HL-60 (cell line): ENCODE data around the gene NOCT.

Experiments
- DNase-seq, 2 experiments: peaks; one replicate each; pipeline ENCODE4 v3.0.0-alpha.2; 2010 to 2020; ENCODE audit warnings: low read depth in 1 of 2, low spot score in 1 of 2
- H3K27ac ChIP-seq: fragments of 250-450 bp; sonication (Bioruptor Pico); replicated peaks from 2 replicates; pipeline ENCODE4 v1.5.1; 2020; ENCODE audit warnings: mild to moderate bottlenecking, moderate library complexity
- H3K27me3 ChIP-seq: fragments of 250-450 bp; sonication (Bioruptor Pico); 2 replicates; pipeline ENCODE4 v1.5.1; 2021; ENCODE audit warnings: mild to moderate bottlenecking, moderate library complexity; ENCODE audit not compliant: insufficient read depth, poor library complexity, severe bottlenecking
- H3K4me3 ChIP-seq: replicated peaks from 2 replicates; pipeline ENCODE4 v1.5.1; 2011; ENCODE audit warnings: mild to moderate bottlenecking, control low read depth, low read length; ENCODE audit not compliant: insufficient read depth
- GABPA ChIP-seq: IDR thresholded peaks from 2 replicates; pipeline ENCODE4 v1.6.1; 2012; ENCODE audit warnings: low read depth
- POLR2AphosphoS5 ChIP-seq: IDR thresholded peaks from 2 replicates; pipeline ENCODE4 v1.6.1; 2012; ENCODE audit warnings: low read depth
- REST ChIP-seq: IDR thresholded peaks from 2 replicates; pipeline ENCODE4 v1.6.1; 2012; ENCODE audit warnings: low read depth; ENCODE audit not compliant: insufficient replicate concordance
- SPI1 ChIP-seq: IDR thresholded peaks from 2 replicates; pipeline ENCODE4 v1.6.1; 2012; ENCODE audit warnings: low read depth, mild to moderate bottlenecking, borderline replicate concordance
- TF ChIP-seq, protein P1 (sequence below): IDR thresholded peaks from one replicate; pipeline ENCODE4 v1.5.1; 2011; ENCODE audit warnings: low read length, control low read depth, inconsistent platforms; ENCODE audit not compliant: insufficient read depth

Gene NOCT

GRCh38 chr4:139060591-139060990 is 45.0 kb downstream of the NOCT start:
- TF ChIP-seq, protein P1, sequence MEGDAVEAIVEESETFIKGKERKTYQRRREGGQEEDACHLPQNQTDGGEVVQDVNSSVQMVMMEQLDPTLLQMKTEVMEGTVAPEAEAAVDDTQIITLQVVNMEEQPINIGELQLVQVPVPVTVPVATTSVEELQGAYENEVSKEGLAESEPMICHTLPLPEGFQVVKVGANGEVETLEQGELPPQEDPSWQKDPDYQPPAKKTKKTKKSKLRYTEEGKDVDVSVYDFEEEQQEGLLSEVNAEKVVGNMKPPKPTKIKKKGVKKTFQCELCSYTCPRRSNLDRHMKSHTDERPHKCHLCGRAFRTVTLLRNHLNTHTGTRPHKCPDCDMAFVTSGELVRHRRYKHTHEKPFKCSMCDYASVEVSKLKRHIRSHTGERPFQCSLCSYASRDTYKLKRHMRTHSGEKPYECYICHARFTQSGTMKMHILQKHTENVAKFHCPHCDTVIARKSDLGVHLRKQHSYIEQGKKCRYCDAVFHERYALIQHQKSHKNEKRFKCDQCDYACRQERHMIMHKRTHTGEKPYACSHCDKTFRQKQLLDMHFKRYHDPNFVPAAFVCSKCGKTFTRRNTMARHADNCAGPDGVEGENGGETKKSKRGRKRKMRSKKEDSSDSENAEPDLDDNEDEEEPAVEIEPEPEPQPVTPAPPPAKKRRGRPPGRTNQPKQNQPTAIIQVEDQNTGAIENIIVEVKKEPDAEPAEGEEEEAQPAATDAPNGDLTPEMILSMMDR = no peak
- TF ChIP-seq SPI1 (no peak), GABPA (no peak), REST (no peak), POLR2AphosphoS5 (no peak)
- H3K27ac ChIP-seq = no peak overlapping the region
- no peak for DNase-seq
- no peak overlapping the region for H3K4me3 ChIP-seq
- no peaks in the 10 kb centered on the region for H3K27me3 ChIP-seq

DNA sequence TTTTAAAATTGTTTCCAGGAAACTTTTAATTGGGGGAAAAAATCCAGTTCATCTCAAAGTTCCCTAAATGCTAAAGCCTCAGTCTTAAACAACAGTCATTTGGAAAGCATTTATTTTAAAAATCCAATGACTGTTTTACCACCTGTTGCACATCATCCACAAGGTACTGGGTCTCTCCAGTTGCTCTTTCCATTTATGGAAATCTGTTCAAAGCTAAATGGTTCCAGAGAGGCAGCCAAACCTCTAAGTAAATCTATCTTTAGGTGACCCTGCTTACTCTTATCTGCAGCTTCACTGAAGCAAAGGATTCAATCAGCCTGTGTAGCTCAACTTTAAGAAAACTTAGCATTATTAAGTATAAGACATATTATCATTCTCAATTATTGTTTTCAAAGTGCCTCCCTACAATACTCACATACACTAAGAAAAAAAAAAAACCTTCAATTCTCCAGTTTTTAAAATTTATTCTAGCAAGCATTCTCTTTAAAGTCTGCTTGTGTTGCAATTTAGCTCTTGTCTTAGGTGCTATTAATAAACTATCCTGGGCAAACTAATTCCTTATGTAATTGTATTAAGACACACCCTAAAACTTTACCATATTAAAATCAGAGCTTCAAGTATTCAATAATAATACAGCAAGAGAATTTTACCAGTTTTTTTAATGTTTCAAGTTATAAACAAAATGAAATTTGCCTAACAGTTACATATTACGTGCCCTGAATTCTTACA is 60.6 kb downstream of the NOCT start:
- H3K27me3 ChIP-seq = no peaks in the 10 kb centered on the region
- H3K4me3 ChIP-seq = no peak overlapping the region
- no peak for DNase-seq
- TF ChIP-seq REST (no peak), POLR2AphosphoS5 (no peak), SPI1 (no peak), GABPA (no peak)
- TF ChIP-seq, protein P1 = no peak
- no peak overlapping the region for H3K27ac ChIP-seq

GRCh38 chr4:139077567-139078355 is 62.2 kb downstream of the NOCT start:
- Histone ChIP-seq H3K4me3 (no peak overlapping the region), H3K27ac (no peak overlapping the region), H3K27me3 (no peaks in the 10 kb centered on the region)
- no peak for TF ChIP-seq POLR2AphosphoS5
- TF ChIP-seq, protein P1 = no peak
- TF ChIP-seq GABPA = no peak
- no peak for TF ChIP-seq SPI1
- no peak for TF ChIP-seq REST
- no peak for DNase-seq
